ENCODE measurements around the gene DHX16.

- TF ChIP-seq CTCF (IDR thresholded peaks at IDR 0.05 in 8 of 11, conservative IDR thresholded peaks at IDR 0.05 in 3 of 11) = no peak
- no peak for TF ChIP-seq POLR2A (IDR thresholded peaks at IDR 0.05)
- peak in 1 of 3 donors; percentile 11 for TF ChIP-seq POLR2AphosphoS5 (IDR thresholded peaks at IDR 0.05)
Measured at GRCh38 chr6:30656513-30656912, 16.3 kb downstream of the DHX16 start.

Measured in spleen (tissue), 7 donors.